H9 (cell line): ENCODE data around the gene ECHS1. TPM values are rescaled to one million over a fixed set of nuclear protein-coding genes. Genes with fewer than 3 reads are reported as not detected.

Source experiments
- DNase-seq: peaks from one replicate; pipeline ENCODE4 v3.0.0-alpha.2; 2017
- H2AFZ ChIP-seq: one replicate; pipeline ENCODE4 v1.6.1; 2013; ENCODE audit warnings: mild to moderate bottlenecking, low read length, control low read depth, moderate library complexity
- H2AK5ac ChIP-seq: 2 replicates; pipeline ENCODE4 v1.6.1; 2013; ENCODE audit warnings: low read length, control low read depth, mixed read lengths; ENCODE audit not compliant: insufficient read length
- H2BK120ac ChIP-seq: one replicate; pipeline ENCODE4 v1.6.1; 2013; ENCODE audit warnings: low read depth, mild to moderate bottlenecking, low read length, control low read depth, inconsistent platforms; ENCODE audit not compliant: poor library complexity, severe bottlenecking
- H2BK12ac ChIP-seq: 2 replicates; pipeline ENCODE4 v1.6.1; 2013; ENCODE audit warnings: low read length, control low read depth, mixed read lengths, low read depth; ENCODE audit not compliant: insufficient read length
- H2BK15ac ChIP-seq: 2 replicates; pipeline ENCODE4 v1.6.1; 2013; ENCODE audit warnings: low read depth, low read length, control low read depth
- H2BK20ac ChIP-seq: one replicate; pipeline ENCODE4 v1.6.1; 2013; ENCODE audit warnings: low read depth, mild to moderate bottlenecking, low read length, control low read depth, inconsistent platforms; ENCODE audit not compliant: poor library complexity, severe bottlenecking
- H2BK5ac ChIP-seq: 2 replicates; pipeline ENCODE4 v1.6.1; 2013; ENCODE audit warnings: low read length, control low read depth, mixed read lengths; ENCODE audit not compliant: insufficient read length
- H3K14ac ChIP-seq: 2 replicates; pipeline ENCODE4 v1.6.1; 2013; ENCODE audit warnings: low read length, control low read depth; ENCODE audit not compliant: insufficient read depth
- H3K18ac ChIP-seq: 2 replicates; pipeline ENCODE4 v1.6.1; 2013; ENCODE audit warnings: low read depth, mild to moderate bottlenecking, mixed read lengths, low read length, control low read depth; ENCODE audit not compliant: insufficient read length
- H3K23ac ChIP-seq: 2 replicates; pipeline ENCODE4 v1.6.1; 2013; ENCODE audit warnings: low read length, control low read depth, mixed read lengths, low read depth; ENCODE audit not compliant: insufficient read length
- H3K23me2 ChIP-seq: 2 replicates; pipeline ENCODE4 v1.6.1; 2013; ENCODE audit warnings: low read depth, mild to moderate bottlenecking, mixed read lengths, low read length, control low read depth; ENCODE audit not compliant: insufficient read length, poor library complexity, severe bottlenecking
- H3K27ac ChIP-seq: 2 replicates; pipeline ENCODE4 v1.5.1; 2013; ENCODE audit warnings: low read length, control low read depth, mixed read lengths, low read depth; ENCODE audit not compliant: insufficient read length
- H3K27me3 ChIP-seq: 2 replicates; pipeline ENCODE4 v1.6.1; 2013; ENCODE audit warnings: low read length, control low read depth, inconsistent platforms; ENCODE audit not compliant: insufficient read depth
- H3K4ac ChIP-seq: 2 replicates; pipeline ENCODE4 v1.6.1; 2013; ENCODE audit warnings: low read depth, mild to moderate bottlenecking, control low read depth, inconsistent platforms, low read length, moderate library complexity
- H3K4me1 ChIP-seq: 2 replicates; pipeline ENCODE4 v1.6.1; 2013; ENCODE audit warnings: low read length, control low read depth, inconsistent platforms; ENCODE audit not compliant: insufficient read depth
- H3K4me2 ChIP-seq: 2 replicates; pipeline ENCODE4 v1.6.1; 2013; ENCODE audit warnings: low read length, control low read depth, mixed read lengths; ENCODE audit not compliant: insufficient read length, insufficient read depth
- H3K56ac ChIP-seq: 2 replicates; pipeline ENCODE4 v1.6.1; 2013; ENCODE audit warnings: low read depth, mild to moderate bottlenecking, mixed read lengths, low read length, control low read depth; ENCODE audit not compliant: insufficient read length
- H3K79me1 ChIP-seq: 2 replicates; pipeline ENCODE4 v1.6.1; 2013; ENCODE audit warnings: low read depth, mild to moderate bottlenecking, moderate library complexity, low read length, control low read depth, inconsistent platforms; ENCODE audit not compliant: insufficient read depth, poor library complexity, severe bottlenecking
- H3K79me2 ChIP-seq: 2 replicates; pipeline ENCODE4 v1.6.1; 2013; ENCODE audit warnings: low read length, control low read depth, inconsistent platforms; ENCODE audit not compliant: insufficient read depth
- H3K9ac ChIP-seq: 2 replicates; pipeline ENCODE4 v1.6.1; 2013; ENCODE audit warnings: low read length, control low read depth, mixed read lengths; ENCODE audit not compliant: insufficient read length; ENCODE audit errors: extremely low read depth
- H3K9me3 ChIP-seq: one replicate; pipeline ENCODE4 v1.6.1; 2013; ENCODE audit warnings: low read depth, low read length, inconsistent platforms; ENCODE audit not compliant: control insufficient read depth
- H3T11ph ChIP-seq: one replicate; pipeline ENCODE4 v1.6.1; 2013; ENCODE audit warnings: mild to moderate bottlenecking, low read length, control low read depth, inconsistent platforms
- H4K20me1 ChIP-seq: one replicate; pipeline ENCODE4 v1.6.1; 2013; ENCODE audit not compliant: control insufficient read depth, insufficient read length, insufficient read depth
- H4K5ac ChIP-seq: 2 replicates; pipeline ENCODE4 v1.6.1; 2013; ENCODE audit warnings: low read depth, mild to moderate bottlenecking, mixed read lengths, low read length, control low read depth; ENCODE audit not compliant: insufficient read length
- H4K8ac ChIP-seq: replicated peaks from 2 replicates; pipeline ENCODE4 v1.6.1; 2013; ENCODE audit warnings: low read length, control low read depth, mixed read lengths, low read depth; ENCODE audit not compliant: insufficient read length
- H4K91ac ChIP-seq: 2 replicates; pipeline ENCODE4 v1.6.1; 2013; ENCODE audit warnings: low read depth, mild to moderate bottlenecking, moderate library complexity, mixed read lengths, low read length, control low read depth; ENCODE audit not compliant: insufficient read length
- H3K27ac Mint-ChIP-seq, 3 experiments: 2 replicates in 2 of 3; 3 replicates in 1 of 3; pipeline ENCODE4 v1.8.0; 2020 to 2021; ENCODE audit warnings: mixed read lengths in 3 of 3, mild to moderate bottlenecking in 1 of 3, moderate library complexity in 1 of 3
- H3K27me3 Mint-ChIP-seq: 2 replicates; pipeline ENCODE4 v1.8.0; 2021; ENCODE audit warnings: low read depth, mild to moderate bottlenecking, moderate library complexity, mixed read lengths
- H3K36me3 Mint-ChIP-seq, 3 experiments: 2 replicates in 2 of 3; 3 replicates in 1 of 3; pipeline ENCODE4 v1.8.0; 2020 to 2021; ENCODE audit warnings: low read depth in 3 of 3, mixed read lengths in 3 of 3; ENCODE audit not compliant: insufficient read depth in 1 of 3
- H3K4me1 Mint-ChIP-seq, 2 experiments: 2 replicates each; pipeline ENCODE4 v1.8.0; 2020; ENCODE audit warnings: mixed read lengths in 2 of 2
- H3K4me3 Mint-ChIP-seq, 2 experiments: 2 replicates in 1 of 2; 3 replicates in 1 of 2; pipeline ENCODE4 v1.8.0; 2020 to 2021; ENCODE audit warnings: mild to moderate bottlenecking in 2 of 2, mixed read lengths in 2 of 2, moderate library complexity in 1 of 2
- H3K9me3 Mint-ChIP-seq, 2 experiments: 2 replicates in 1 of 2; 3 replicates in 1 of 2; pipeline ENCODE4 v1.8.0; 2020; ENCODE audit warnings: mild to moderate bottlenecking in 2 of 2, mixed read lengths in 2 of 2, moderate library complexity in 1 of 2
- WGBS: extraction: QIAGEN DNeasy Blood & Tissue Kit; methylation state at CpG from one replicate; pipeline ENCODE4 v1.1.7; 2013; ENCODE audit warnings: missing lambda C conversion rate, low lambda C conversion rate, mixed read lengths; ENCODE audit not compliant: insufficient read length; ENCODE audit errors: extremely low coverage; 5-methylcytosine and 5-hydroxymethylcytosine counted together
- total RNA-seq: library from RNA; stranded (reverse); gene quantifications from 2 replicates; pipeline ENCODE4 v1.2.1, GENCODE V29; 2021
- TF ChIP-seq, protein P1 (sequence below): fragments of 200-600 bp; sonication (generic); conservative IDR thresholded peaks from 3 replicates; pipeline ENCODE4 v1.8.0; 2021; ENCODE audit warnings: antibody characterized with exemption, mild to moderate bottlenecking

ECHS1 gene
- total RNA-seq, 1 experiment from 2014 or later: 94.1 TPM

GRCh38 chr10:133383551-133383950, 10.4 kb upstream of the ECHS1 start:
- no peak overlapping the region for H2AK5ac ChIP-seq
- no peak overlapping the region for H3K4me2 ChIP-seq
- H3K23ac ChIP-seq: no peak overlapping the region
- H3K79me1 ChIP-seq: no peaks in the 10 kb centered on the region
- H3K27ac ChIP-seq: no peak overlapping the region
- H4K5ac ChIP-seq: no peak overlapping the region
- TF ChIP-seq, protein P1, sequence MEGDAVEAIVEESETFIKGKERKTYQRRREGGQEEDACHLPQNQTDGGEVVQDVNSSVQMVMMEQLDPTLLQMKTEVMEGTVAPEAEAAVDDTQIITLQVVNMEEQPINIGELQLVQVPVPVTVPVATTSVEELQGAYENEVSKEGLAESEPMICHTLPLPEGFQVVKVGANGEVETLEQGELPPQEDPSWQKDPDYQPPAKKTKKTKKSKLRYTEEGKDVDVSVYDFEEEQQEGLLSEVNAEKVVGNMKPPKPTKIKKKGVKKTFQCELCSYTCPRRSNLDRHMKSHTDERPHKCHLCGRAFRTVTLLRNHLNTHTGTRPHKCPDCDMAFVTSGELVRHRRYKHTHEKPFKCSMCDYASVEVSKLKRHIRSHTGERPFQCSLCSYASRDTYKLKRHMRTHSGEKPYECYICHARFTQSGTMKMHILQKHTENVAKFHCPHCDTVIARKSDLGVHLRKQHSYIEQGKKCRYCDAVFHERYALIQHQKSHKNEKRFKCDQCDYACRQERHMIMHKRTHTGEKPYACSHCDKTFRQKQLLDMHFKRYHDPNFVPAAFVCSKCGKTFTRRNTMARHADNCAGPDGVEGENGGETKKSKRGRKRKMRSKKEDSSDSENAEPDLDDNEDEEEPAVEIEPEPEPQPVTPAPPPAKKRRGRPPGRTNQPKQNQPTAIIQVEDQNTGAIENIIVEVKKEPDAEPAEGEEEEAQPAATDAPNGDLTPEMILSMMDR: no peak
- no peak overlapping the region for H3K18ac ChIP-seq
- H2BK15ac ChIP-seq: no peak overlapping the region
- no peak overlapping the region for H4K91ac ChIP-seq
- H3K27ac Mint-ChIP-seq: no peak overlapping the region
- no peak overlapping the region for H3K14ac ChIP-seq
- H2AFZ ChIP-seq: no peak overlapping the region
- H3K4ac ChIP-seq: no peak overlapping the region
- no peak overlapping the region for H2BK12ac ChIP-seq
- H3K27me3 ChIP-seq: no peaks in the 10 kb centered on the region; the same call in 1 of the 2 replicates
- H3T11ph ChIP-seq: no peak overlapping the region
- no peak for DNase-seq
- no peaks in the 10 kb centered on the region for H3K79me2 ChIP-seq
- H3K4me1 Mint-ChIP-seq: no peaks in the 10 kb centered on the region
- no peak overlapping the region for H2BK20ac ChIP-seq
- peaks cover 9% of the 10 kb centered on the region for H3K27me3 Mint-ChIP-seq
- H2BK120ac ChIP-seq: no peak overlapping the region
- H3K23me2 ChIP-seq: peaks cover 1% of the 10 kb centered on the region
- no peaks in the 10 kb centered on the region for H4K20me1 ChIP-seq
- H4K8ac ChIP-seq: no peak overlapping the region
- no peak overlapping the region for H3K56ac ChIP-seq
- H3K9me3 ChIP-seq: no peaks in the 10 kb centered on the region
- peaks cover 1 to 9% (median 6%) of the 10 kb centered on the region in 3 experiments; a peak in 4 of 7 replicates for H3K36me3 Mint-ChIP-seq
- H3K9ac ChIP-seq: no peak overlapping the region
- H2BK5ac ChIP-seq: no peak overlapping the region
- no CpG with 5 or more reads among the region's 4 CpGs for WGBS
- H3K4me3 Mint-ChIP-seq: no peak overlapping the region
- H3K9me3 Mint-ChIP-seq: peaks cover 0 to 1% of the 10 kb centered on the region in 2 experiments; a peak in 1 of 5 replicates
- no peaks in the 10 kb centered on the region for H3K4me1 ChIP-seq
